IMR-90 (cell line): ENCODE measurements around the gene DPCD. TPM values are rescaled to one million over a fixed set of nuclear protein-coding genes. Genes with fewer than 3 reads are reported as not detected.

Experiments used
- ATAC-seq: fragments of 200-7000 bp; cut with Tn5 transposase; 2 replicates; pipeline ENCODE4 v1.9.1; 2020; ENCODE audit warnings: low read depth, mild to moderate bottlenecking, moderate library complexity
- BruUV-seq: library from RNA; stranded (reverse); fragments of 400-500 nt; replicated peaks from 2 replicates; lab custom pipeline; 2021; lab: Mats Ljungman, UMichigan
- CTCF ChIA-PET: fragments of 300-600 bp; formaldehyde crosslinking; extraction: SDS; loops from one replicate; lab custom pipeline; 2021; ENCODE audit warnings: antibody characterized with exemption; lab: Yijun Ruan, JAX
- POLR2A ChIA-PET: fragments of 300-600 bp; sonication (Branson Sonifier 250); formaldehyde crosslinking; loops from one replicate; lab custom pipeline; 2022; ENCODE audit warnings: antibody characterized with exemption; ENCODE audit not compliant: unreplicated experiment; lab: Charles Lee
- DNase-seq: peaks from one replicate; pipeline ENCODE4 v3.0.0; 2013
- H2AFZ ChIP-seq: replicated peaks from 2 replicates; pipeline ENCODE3; 2013; ENCODE audit warnings: low read length, mild to moderate bottlenecking; ENCODE audit not compliant: poor library complexity
- H2AK5ac ChIP-seq: 2 replicates; pipeline ENCODE4 v1.6.1; 2013; ENCODE audit warnings: low read depth, low read length, inconsistent platforms
- H2AK9ac ChIP-seq: replicated peaks from 2 replicates; pipeline ENCODE3; 2013; ENCODE audit warnings: mild to moderate bottlenecking, low read depth, low read length, moderate library complexity; ENCODE audit not compliant: poor library complexity
- H2BK120ac ChIP-seq: 2 replicates; pipeline ENCODE4 v1.6.1; 2013; ENCODE audit warnings: low read depth, low read length, inconsistent platforms
- H2BK15ac ChIP-seq: 3 replicates; pipeline ENCODE4 v1.6.1; 2013; ENCODE audit warnings: low read depth, low read length, inconsistent platforms
- H2BK20ac ChIP-seq: 2 replicates; pipeline ENCODE4 v1.6.1; 2013; ENCODE audit warnings: low read depth, mild to moderate bottlenecking, inconsistent platforms, low read length, moderate library complexity
- H2BK5ac ChIP-seq: 2 replicates; pipeline ENCODE4 v1.6.1; 2013; ENCODE audit warnings: mild to moderate bottlenecking, low read depth, low read length, inconsistent platforms; ENCODE audit not compliant: poor library complexity, severe bottlenecking
- H3K14ac ChIP-seq: replicated peaks from 2 replicates; pipeline ENCODE4 v1.6.1; 2013; ENCODE audit warnings: low read depth, low read length, inconsistent platforms
- H3K18ac ChIP-seq: 2 replicates; pipeline ENCODE4 v1.6.1; 2013; ENCODE audit warnings: low read depth, low read length, control low read depth
- H3K23ac ChIP-seq: 2 replicates; pipeline ENCODE4 v1.6.1; 2013; ENCODE audit warnings: low read depth, low read length, inconsistent platforms
- H3K27ac ChIP-seq: 2 replicates; pipeline ENCODE4 v1.5.1; 2013; ENCODE audit warnings: mild to moderate bottlenecking, control low read depth, low read length; ENCODE audit not compliant: insufficient read depth
- H3K27me3 ChIP-seq: 2 replicates; pipeline ENCODE4 v1.6.1; 2013; ENCODE audit warnings: low read length; ENCODE audit not compliant: control insufficient read depth, insufficient read depth
- H3K36me3 ChIP-seq: 2 replicates; pipeline ENCODE4 v1.6.1; 2013; ENCODE audit warnings: low read length, mixed read lengths; ENCODE audit not compliant: control insufficient read depth, insufficient read depth
- H3K4ac ChIP-seq: 2 replicates; pipeline ENCODE4 v1.6.1; 2013; ENCODE audit warnings: low read depth, low read length, inconsistent platforms
- H3K4me1 ChIP-seq: 2 replicates; pipeline ENCODE4 v1.6.1; 2013; ENCODE audit warnings: low read length, mixed read lengths; ENCODE audit not compliant: control insufficient read depth, insufficient read depth
- H3K4me2 ChIP-seq: 2 replicates; pipeline ENCODE4 v1.6.1; 2013; ENCODE audit warnings: low read depth, mild to moderate bottlenecking, control low read depth, low read length, moderate library complexity
- H3K4me3 ChIP-seq: 2 replicates; pipeline ENCODE4 v1.5.1; 2013; ENCODE audit warnings: low read depth, mild to moderate bottlenecking, control low read depth, low read length, moderate library complexity; ENCODE audit not compliant: insufficient read depth
- H3K56ac ChIP-seq: 2 replicates; pipeline ENCODE4 v1.6.1; 2013; ENCODE audit warnings: low read length, inconsistent platforms; ENCODE audit not compliant: insufficient read depth; ENCODE audit errors: extremely low read depth
- H3K79me1 ChIP-seq, 2 experiments: 2 replicates each; pipeline ENCODE4 v1.6.1; 2013; ENCODE audit warnings: low read length in 2 of 2, inconsistent platforms in 1 of 2, low read depth in 1 of 2
- H3K9ac ChIP-seq: 2 replicates; pipeline ENCODE4 v1.6.1; 2013; ENCODE audit warnings: low read depth, low read length, control low read depth
- H3K9me1 ChIP-seq: 2 replicates; pipeline ENCODE4 v1.6.1; 2013; ENCODE audit warnings: low read length, inconsistent platforms; ENCODE audit not compliant: insufficient read depth
- H3K9me3 ChIP-seq: 2 replicates; pipeline ENCODE4 v1.6.1; 2013; ENCODE audit warnings: low read length; ENCODE audit not compliant: control insufficient read depth, insufficient read depth
- H4K20me1 ChIP-seq: 2 replicates; pipeline ENCODE4 v1.6.1; 2013; ENCODE audit warnings: low read length, inconsistent platforms; ENCODE audit not compliant: insufficient read depth
- H4K5ac ChIP-seq: 2 replicates; pipeline ENCODE4 v1.6.1; 2013; ENCODE audit warnings: mild to moderate bottlenecking, low read depth, low read length, control low read depth
- H4K8ac ChIP-seq, 2 experiments: 2 replicates each; pipeline ENCODE4 v1.6.1; 2013; ENCODE audit warnings: low read depth in 2 of 2, low read length in 2 of 2, control low read depth in 1 of 2, inconsistent platforms in 1 of 2
- H4K91ac ChIP-seq: 2 replicates; pipeline ENCODE4 v1.6.1; 2013; ENCODE audit warnings: low read depth, low read length, inconsistent platforms; ENCODE audit not compliant: insufficient read depth
- CEBPB ChIP-seq: IDR thresholded peaks from 2 replicates; pipeline ENCODE4 v1.6.1; 2012; ENCODE audit warnings: low read depth, low read length, improper control_type of control experiment
- CHD1 ChIP-seq: IDR thresholded peaks from 2 replicates; pipeline ENCODE4 v1.6.1; 2012; ENCODE audit warnings: low read depth, low read length, improper control_type of control experiment
- FOS ChIP-seq: fragments of 150-350 bp; IDR thresholded peaks from 2 replicates; pipeline ENCODE4 v1.6.1; 2016; ENCODE audit warnings: low read depth, low read length
- MAZ ChIP-seq: IDR thresholded peaks from 2 replicates; pipeline ENCODE4 v1.6.1; 2012; ENCODE audit warnings: low read depth, mild to moderate bottlenecking, low read length, improper control_type of control experiment, moderate library complexity, borderline replicate concordance
- MXI1 ChIP-seq: IDR thresholded peaks from 2 replicates; pipeline ENCODE4 v1.6.1; 2012; ENCODE audit warnings: low read depth, mild to moderate bottlenecking, low read length, moderate library complexity, borderline replicate concordance
- NFE2L2 ChIP-seq: fragments of 150-350 bp; IDR thresholded peaks from 2 replicates; pipeline ENCODE4 v1.6.1; 2016; ENCODE audit warnings: low read depth, mild to moderate bottlenecking, low read length
- RAD21 ChIP-seq: IDR thresholded peaks from 2 replicates; pipeline ENCODE4 v1.6.1; 2012; ENCODE audit warnings: low read length, improper control_type of control experiment
- RCOR1 ChIP-seq: IDR thresholded peaks from 2 replicates; pipeline ENCODE4 v1.6.1; 2012; ENCODE audit warnings: mild to moderate bottlenecking, low read length, improper control_type of control experiment; ENCODE audit not compliant: insufficient replicate concordance
- RFX5 ChIP-seq: IDR thresholded peaks from 2 replicates; pipeline ENCODE4 v1.8.0; 2012; ENCODE audit warnings: low read depth, mild to moderate bottlenecking, low read length, moderate library complexity
- SMC3 ChIP-seq: fragments of 150-350 bp; IDR thresholded peaks from 2 replicates; pipeline ENCODE4 v1.6.1; 2016; ENCODE audit warnings: low read depth, mild to moderate bottlenecking, antibody characterized with exemption, low read length, moderate library complexity
- dilution Hi-C: fragments of 300-500 bp; cut with HindIII; formaldehyde crosslinking; loops from one replicate; pipeline ENCODE4 v1.14.3; 2018; ENCODE audit warnings: low sequenced_read_pairs; ENCODE audit not compliant: unreplicated experiment
- in situ Hi-C: fragments of 300-500 bp; cut with MboI; formaldehyde crosslinking; loops from 3 replicates; pipeline ENCODE4 v1.14.3; 2019; ENCODE audit warnings: low sequenced_read_pairs, inconsistent platforms, mixed read lengths
- intact Hi-C: fragments of 100-400 bp; cut with micrococcal nuclease; formaldehyde crosslinking; loops from 2 replicates; pipeline ENCODE4 v1.10.0; 2022
- polyA plus RNA-seq, 3 experiments: library from polyadenylated mRNA; depleted of rRNA; stranded (reverse); fragments of >200 nt; gene quantifications; 2 replicates each; pipeline ENCODE4 v1.2.3, GENCODE V29; 2012; ENCODE audit warnings: low replicate concordance in 1 of 3
- total RNA-seq: library from RNA; depleted of rRNA; stranded (reverse); fragments of >200 nt; gene quantifications from 2 replicates; pipeline ENCODE4 v1.2.3, GENCODE V29; 2012
- TF ChIP-seq, protein P1 (sequence below): fragments of 150-350 bp; IDR thresholded peaks from 2 replicates; pipeline ENCODE4 v1.6.1; 2017; ENCODE audit warnings: mild to moderate bottlenecking, antibody characterized with exemption, low read length, low read depth
- TF ChIP-seq, protein P2 (sequence below): fragments of 150-350 bp; IDR thresholded peaks from 2 replicates; pipeline ENCODE4 v1.6.1; 2016; ENCODE audit warnings: low read depth, mild to moderate bottlenecking, low read length, moderate library complexity, borderline replicate concordance
- TF ChIP-seq, protein P3 (sequence below): conservative IDR thresholded peaks from 2 replicates; pipeline ENCODE4 v1.5.1; 2012; ENCODE audit warnings: mild to moderate bottlenecking, low read depth, low read length, improper control_type of control experiment

The DPCD gene
- total and polyA plus RNA-seq, 2 of the 4 experiments (the other 2 are of a cell fraction): 59.1 to 73.7 TPM

DNA sequence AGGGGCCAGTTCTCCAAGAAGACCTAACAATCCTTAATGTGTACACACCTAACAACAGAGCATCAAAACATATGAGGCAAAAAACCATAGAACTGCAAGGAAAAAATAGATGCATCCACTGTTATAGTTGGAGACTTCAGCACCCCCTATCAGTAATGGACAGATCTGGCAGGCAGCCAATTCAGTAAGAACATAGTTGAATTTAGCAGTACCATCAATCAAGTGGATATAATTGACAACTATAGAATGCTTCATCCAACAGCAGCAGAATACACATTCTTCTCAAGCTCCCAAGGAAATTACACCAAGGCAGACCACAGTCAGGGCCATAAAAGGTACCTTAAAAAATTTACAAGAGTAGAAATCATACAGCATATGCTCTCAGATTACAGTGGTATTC, 42.2 kb upstream of the DPCD start:
- Histone ChIP-seq H3K9ac (no peak overlapping the region), H3K14ac (no peak overlapping the region), H3K4ac (no peak overlapping the region), H4K8ac (no peak overlapping the region), H2BK120ac (no peak overlapping the region), H3K9me1 (no peaks in the 10 kb centered on the region; the same call in 1 of the 2 replicates), H4K20me1 (no peaks in the 10 kb centered on the region), H3K4me2 (no peak overlapping the region), H3K9me3 (no peaks in the 10 kb centered on the region), H2AFZ (no peak overlapping the region), H4K91ac (no peak overlapping the region), H2BK20ac (no peak overlapping the region), H2AK5ac (no peak overlapping the region), H3K79me1 (no peaks in the 10 kb centered on the region), H3K27ac (no peak overlapping the region), H2BK5ac (no peak overlapping the region), H3K23ac (no peak overlapping the region), H3K56ac (no peak overlapping the region), H3K36me3 (peaks cover 6% of the 10 kb centered on the region), H4K5ac (no peak overlapping the region), H2BK15ac (no peak overlapping the region), H3K27me3 (no peaks in the 10 kb centered on the region), H2AK9ac (no peak overlapping the region), H3K18ac (no peak overlapping the region), H3K4me3 (no peak overlapping the region), H3K4me1 (no peaks in the 10 kb centered on the region)
- dilution Hi-C loops (no loop called here), in situ Hi-C loops (no loop called here), intact Hi-C loops (no loop called here)
- no peak for DNase-seq
- no TSS peak for BruUV-seq
- ATAC-seq: no peak
- ChIA-PET CTCF (interaction anchor here (0.9 kb wide), 1 partner anchor 11 kb away, joined by 4 read pairs; no protein-coding TSS in a partner anchor), POLR2A (no interaction called here)
- TF ChIP-seq FOS (no peak), RFX5 (no peak), NFE2L2 (no peak), MAZ (no peak), RAD21 (no peak), RCOR1 (no peak), CEBPB (no peak), SMC3 (no peak), CHD1 (no peak), MXI1 (no peak)
- TF ChIP-seq, protein P1, sequence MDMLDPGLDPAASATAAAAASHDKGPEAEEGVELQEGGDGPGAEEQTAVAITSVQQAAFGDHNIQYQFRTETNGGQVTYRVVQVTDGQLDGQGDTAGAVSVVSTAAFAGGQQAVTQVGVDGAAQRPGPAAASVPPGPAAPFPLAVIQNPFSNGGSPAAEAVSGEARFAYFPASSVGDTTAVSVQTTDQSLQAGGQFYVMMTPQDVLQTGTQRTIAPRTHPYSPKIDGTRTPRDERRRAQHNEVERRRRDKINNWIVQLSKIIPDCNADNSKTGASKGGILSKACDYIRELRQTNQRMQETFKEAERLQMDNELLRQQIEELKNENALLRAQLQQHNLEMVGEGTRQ: no peak
- TF ChIP-seq, protein P2, sequence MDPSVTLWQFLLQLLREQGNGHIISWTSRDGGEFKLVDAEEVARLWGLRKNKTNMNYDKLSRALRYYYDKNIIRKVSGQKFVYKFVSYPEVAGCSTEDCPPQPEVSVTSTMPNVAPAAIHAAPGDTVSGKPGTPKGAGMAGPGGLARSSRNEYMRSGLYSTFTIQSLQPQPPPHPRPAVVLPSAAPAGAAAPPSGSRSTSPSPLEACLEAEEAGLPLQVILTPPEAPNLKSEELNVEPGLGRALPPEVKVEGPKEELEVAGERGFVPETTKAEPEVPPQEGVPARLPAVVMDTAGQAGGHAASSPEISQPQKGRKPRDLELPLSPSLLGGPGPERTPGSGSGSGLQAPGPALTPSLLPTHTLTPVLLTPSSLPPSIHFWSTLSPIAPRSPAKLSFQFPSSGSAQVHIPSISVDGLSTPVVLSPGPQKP: no peak
- TF ChIP-seq, protein P3, sequence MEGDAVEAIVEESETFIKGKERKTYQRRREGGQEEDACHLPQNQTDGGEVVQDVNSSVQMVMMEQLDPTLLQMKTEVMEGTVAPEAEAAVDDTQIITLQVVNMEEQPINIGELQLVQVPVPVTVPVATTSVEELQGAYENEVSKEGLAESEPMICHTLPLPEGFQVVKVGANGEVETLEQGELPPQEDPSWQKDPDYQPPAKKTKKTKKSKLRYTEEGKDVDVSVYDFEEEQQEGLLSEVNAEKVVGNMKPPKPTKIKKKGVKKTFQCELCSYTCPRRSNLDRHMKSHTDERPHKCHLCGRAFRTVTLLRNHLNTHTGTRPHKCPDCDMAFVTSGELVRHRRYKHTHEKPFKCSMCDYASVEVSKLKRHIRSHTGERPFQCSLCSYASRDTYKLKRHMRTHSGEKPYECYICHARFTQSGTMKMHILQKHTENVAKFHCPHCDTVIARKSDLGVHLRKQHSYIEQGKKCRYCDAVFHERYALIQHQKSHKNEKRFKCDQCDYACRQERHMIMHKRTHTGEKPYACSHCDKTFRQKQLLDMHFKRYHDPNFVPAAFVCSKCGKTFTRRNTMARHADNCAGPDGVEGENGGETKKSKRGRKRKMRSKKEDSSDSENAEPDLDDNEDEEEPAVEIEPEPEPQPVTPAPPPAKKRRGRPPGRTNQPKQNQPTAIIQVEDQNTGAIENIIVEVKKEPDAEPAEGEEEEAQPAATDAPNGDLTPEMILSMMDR: no peak
